Measurements from ENCODE around the gene CRYGC. TPM values are rescaled to one million over a fixed set of nuclear protein-coding genes. Genes with fewer than 3 reads are reported as not detected.

The CRYGC gene
- total RNA-seq, 1 experiment from 2014 or later: not detected

DNA sequence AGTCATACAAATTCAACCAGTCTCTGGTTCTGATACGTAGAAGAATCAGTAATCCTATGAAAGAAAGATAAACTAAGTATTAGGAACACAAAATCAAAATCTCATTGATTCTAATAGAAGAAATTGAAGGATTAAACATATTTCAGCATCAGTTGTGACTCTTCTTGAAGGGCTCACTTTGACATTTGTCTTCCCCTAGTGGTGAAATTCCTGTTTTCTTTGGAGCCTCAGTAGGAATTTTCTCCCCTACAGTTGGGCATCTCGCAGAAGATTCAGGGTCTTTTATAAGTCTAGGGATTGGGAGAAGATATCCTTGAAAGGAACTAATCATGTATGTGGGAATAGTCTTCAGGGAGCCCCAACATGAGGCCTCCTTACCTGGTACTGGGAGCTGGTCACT is 19.2 kb upstream of the CRYGC start:
- H2AFZ ChIP-seq: no peak overlapping the region

GRCh38 chr2:208147759-208148158 is 18.1 kb upstream of the CRYGC start:
- Histone ChIP-seq H3K79me2 (ENCODE audit: low read depth) (no peaks in the 10 kb centered on the region), H3K4me2 (no peak overlapping the region), H3K9me3 (ENCODE audit: insufficient read depth, low read depth) (no peaks in the 10 kb centered on the region), H3K27ac (no peak overlapping the region), H3F3A (ENCODE audit: insufficient read depth, low read depth) (no peaks in the 10 kb centered on the region), H3K4me1 (replicated peaks; ENCODE audit: insufficient read depth) (no peaks in the 10 kb centered on the region), H3K36me3 (ENCODE audit: low read depth) (no peaks in the 10 kb centered on the region), H3K27me3 (ENCODE audit: insufficient read depth, low read depth) (no peaks in the 10 kb centered on the region), H2AFZ (no peak overlapping the region), H3K4me3 (no peak overlapping the region), H4K20me1 (ENCODE audit: insufficient read depth) (no peaks in the 10 kb centered on the region), H3K9me2 (ENCODE audit: insufficient read depth) (no peaks in the 10 kb centered on the region)
- CTCF ChIA-PET: interaction anchor here (0.6 kb wide), 1 partner anchor 134 kb away, joined by 3 read pairs; no protein-coding TSS in a partner anchor
- DNase-seq: no peak
- intact Hi-C loops (cut with micrococcal nuclease; ENCODE audit: unreplicated experiment): no loop called here
- TF ChIP-seq EZH2 (IDR thresholded peaks at IDR 0.05; ENCODE audit: low read depth) (no peak), CTCF (conservative IDR thresholded peaks at IDR 0.05) (no peak)
- POLR2A ChIA-PET (ENCODE audit: unreplicated experiment): no interaction called here
- BruUV-seq (replicated peaks): no TSS peak

More for the DNA sequence above, 19.2 kb upstream of the CRYGC start:
- Histone ChIP-seq H3K27ac (no peak overlapping the region), H3K4me2 (no peak overlapping the region), H3K9me2 (ENCODE audit: insufficient read depth) (no peaks in the 10 kb centered on the region), H3K27me3 (ENCODE audit: insufficient read depth, low read depth) (no peaks in the 10 kb centered on the region), H3F3A (ENCODE audit: insufficient read depth, low read depth) (no peaks in the 10 kb centered on the region), H4K20me1 (ENCODE audit: insufficient read depth) (no peaks in the 10 kb centered on the region), H3K4me3 (no peak overlapping the region), H3K36me3 (ENCODE audit: low read depth) (no peaks in the 10 kb centered on the region), H3K79me2 (ENCODE audit: low read depth) (no peaks in the 10 kb centered on the region), H3K4me1 (replicated peaks; ENCODE audit: insufficient read depth) (no peaks in the 10 kb centered on the region), H3K9me3 (ENCODE audit: insufficient read depth, low read depth) (no peaks in the 10 kb centered on the region)
- POLR2A ChIA-PET (ENCODE audit: unreplicated experiment): no interaction called here
- intact Hi-C loops (cut with micrococcal nuclease; ENCODE audit: unreplicated experiment): no loop called here
- TF ChIP-seq EZH2 (IDR thresholded peaks at IDR 0.05; ENCODE audit: low read depth) (no peak), CTCF (conservative IDR thresholded peaks at IDR 0.05) (no peak; the same call in 1 of the 2 replicates)
- DNase-seq: no peak
- CTCF ChIA-PET: no interaction called here
- no TSS peak for BruUV-seq (replicated peaks)

DNA sequence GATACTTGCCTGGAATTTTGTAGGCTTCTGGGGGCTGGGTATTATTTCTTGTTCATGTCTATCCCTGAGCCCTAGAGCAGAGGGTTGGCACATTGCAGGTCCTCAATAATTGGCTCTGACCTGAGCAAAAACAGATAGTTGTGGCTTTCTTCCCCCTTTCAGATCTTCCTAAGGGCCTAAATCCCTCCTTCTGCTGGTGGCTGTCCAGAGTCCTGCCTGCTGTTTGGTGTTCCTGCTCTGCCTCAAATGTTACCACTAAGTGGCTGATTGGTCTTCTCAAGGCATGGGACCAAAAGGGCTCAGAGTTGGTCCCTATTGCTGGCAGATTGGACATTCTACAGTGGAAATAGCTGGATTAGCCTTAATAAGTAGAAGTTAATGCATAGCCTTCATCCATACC is 17.4 kb upstream of the CRYGC start:
- Histone ChIP-seq H3K4me1 (replicated peaks; ENCODE audit: insufficient read depth) (no peaks in the 10 kb centered on the region), H3K36me3 (ENCODE audit: low read depth) (no peaks in the 10 kb centered on the region), H2AFZ (no peak overlapping the region), H3K27me3 (ENCODE audit: insufficient read depth, low read depth) (no peaks in the 10 kb centered on the region), H3K4me2 (no peak overlapping the region), H3K4me3 (no peak overlapping the region), H3K79me2 (ENCODE audit: low read depth) (no peaks in the 10 kb centered on the region), H3K9me2 (ENCODE audit: insufficient read depth) (no peaks in the 10 kb centered on the region), H3K27ac (no peak overlapping the region), H3F3A (ENCODE audit: insufficient read depth, low read depth) (no peaks in the 10 kb centered on the region), H4K20me1 (ENCODE audit: insufficient read depth) (no peaks in the 10 kb centered on the region), H3K9me3 (ENCODE audit: insufficient read depth, low read depth) (no peaks in the 10 kb centered on the region)
- BruUV-seq (replicated peaks): no TSS peak
- ChIA-PET POLR2A (ENCODE audit: unreplicated experiment) (no interaction called here), CTCF (no interaction called here)
- intact Hi-C loops (cut with micrococcal nuclease; ENCODE audit: unreplicated experiment): no loop called here
- TF ChIP-seq EZH2 (IDR thresholded peaks at IDR 0.05; ENCODE audit: low read depth): no peak
- TF ChIP-seq CTCF (conservative IDR thresholded peaks at IDR 0.05): no peak
- DNase-seq: no peak

Measured in PC-9 (cell line).